LHCN-M2 (cell line): ENCODE measurements around the gene MRE11. TPM values are rescaled to one million over a fixed set of nuclear protein-coding genes. Genes with fewer than 3 reads are reported as not detected.
"Not testable (repeated sequence)": the region's sequence is repeated elsewhere in the genome, so short reads cannot be mapped to it uniquely, and the experiment has no call there.

Experiments used
- DNase-seq: peaks from one replicate; pipeline ENCODE4 v3.0.0-alpha.2; 2012; ENCODE audit warnings: low read depth
- total RNA-seq: library from RNA; depleted of rRNA; stranded (reverse); fragments of >200 nt; gene quantifications from 2 replicates; pipeline ENCODE4 v1.2.3, GENCODE V29; 2014

Gene MRE11
- total RNA-seq, 1 experiment from 2014 or later: 12.9 TPM

DNA sequence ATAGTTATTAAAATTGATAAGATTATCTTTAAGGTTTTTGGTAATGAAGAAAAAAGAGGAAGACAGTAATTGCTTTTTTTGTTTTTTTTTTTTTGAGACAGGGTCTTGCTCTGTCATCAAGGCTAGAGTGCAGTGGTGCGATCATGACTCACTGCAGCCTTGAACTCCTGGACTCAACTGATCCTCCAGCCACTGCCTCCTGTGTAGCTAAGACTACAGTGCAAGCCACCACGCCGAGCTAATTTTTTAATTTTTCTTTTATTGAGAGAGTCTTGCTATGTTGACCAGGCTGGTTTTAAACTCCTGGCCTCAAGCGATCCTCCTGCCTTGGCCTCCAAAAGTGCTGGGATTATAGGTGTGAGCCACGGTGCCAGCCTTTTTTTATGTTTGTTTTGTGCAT, 12.9 kb upstream of the MRE11 start:
- not testable (repeated sequence) for DNase-seq

DNA sequence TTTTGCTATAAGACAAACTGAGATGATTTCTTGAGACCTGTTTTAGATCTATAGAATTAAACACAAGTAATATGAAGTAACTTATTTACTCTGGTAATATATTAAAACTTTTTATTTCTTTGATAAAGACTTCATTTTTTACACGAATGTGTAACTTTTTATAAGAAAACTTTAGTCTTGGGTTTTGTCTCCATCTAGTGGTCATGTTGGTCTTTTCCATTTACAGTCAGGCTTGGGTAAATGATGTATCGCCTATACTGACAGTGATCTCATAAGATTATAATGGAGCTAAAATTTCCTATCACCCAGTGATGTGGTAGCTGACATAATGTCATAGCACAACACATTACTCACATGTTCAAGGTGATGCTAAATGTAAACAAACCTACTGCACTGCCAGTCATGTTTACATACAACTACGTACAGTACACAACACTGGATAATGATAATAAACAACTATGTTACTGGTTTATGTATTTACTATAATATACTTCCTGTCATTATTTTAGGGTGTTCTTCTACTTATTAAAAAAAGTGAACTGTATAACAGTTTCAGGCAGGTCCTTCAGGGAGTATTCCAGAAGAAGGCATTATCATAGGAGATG, 11.1 kb upstream of the MRE11 start:
- peak; percentile 55 for DNase-seq

DNA sequence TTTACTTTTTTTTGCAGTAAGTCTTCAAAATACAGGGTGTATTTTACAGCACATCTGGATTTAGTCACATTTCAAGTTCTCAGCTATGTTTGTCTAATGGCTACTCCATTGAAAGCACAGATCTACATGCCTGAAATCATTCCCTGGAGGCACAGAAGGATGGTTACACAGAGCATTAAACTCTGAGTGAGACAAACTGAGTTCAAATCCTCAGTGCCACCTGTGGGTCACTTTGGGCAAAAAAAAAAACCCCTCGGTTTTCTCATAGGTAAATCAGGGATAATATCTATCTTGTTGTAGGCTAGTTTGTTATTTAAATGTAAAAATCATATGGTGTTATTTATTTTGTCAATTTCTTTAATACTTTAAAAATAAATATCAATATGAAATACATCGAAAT, 7.9 kb upstream of the MRE11 start:
- no peak for DNase-seq

DNA sequence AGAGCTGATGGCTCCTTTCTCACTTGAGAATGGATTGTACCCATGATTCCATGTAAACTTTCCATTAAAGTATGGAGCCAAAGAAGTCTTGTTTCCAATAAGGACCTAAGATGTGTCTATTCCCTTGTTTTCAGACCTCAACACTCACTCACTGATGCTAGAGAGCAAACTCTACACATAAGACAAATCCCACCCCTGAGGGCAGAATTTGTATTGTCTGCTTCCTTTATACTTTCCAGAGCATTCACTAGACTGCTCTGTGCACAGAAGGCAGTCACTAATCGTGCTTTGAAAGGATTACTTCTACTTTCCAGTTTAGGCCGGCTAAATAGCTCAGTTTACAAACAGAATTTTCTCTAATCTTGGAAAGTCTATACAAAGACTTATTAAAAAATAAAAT, 6.5 kb upstream of the MRE11 start:
- DNase-seq: no peak

DNA sequence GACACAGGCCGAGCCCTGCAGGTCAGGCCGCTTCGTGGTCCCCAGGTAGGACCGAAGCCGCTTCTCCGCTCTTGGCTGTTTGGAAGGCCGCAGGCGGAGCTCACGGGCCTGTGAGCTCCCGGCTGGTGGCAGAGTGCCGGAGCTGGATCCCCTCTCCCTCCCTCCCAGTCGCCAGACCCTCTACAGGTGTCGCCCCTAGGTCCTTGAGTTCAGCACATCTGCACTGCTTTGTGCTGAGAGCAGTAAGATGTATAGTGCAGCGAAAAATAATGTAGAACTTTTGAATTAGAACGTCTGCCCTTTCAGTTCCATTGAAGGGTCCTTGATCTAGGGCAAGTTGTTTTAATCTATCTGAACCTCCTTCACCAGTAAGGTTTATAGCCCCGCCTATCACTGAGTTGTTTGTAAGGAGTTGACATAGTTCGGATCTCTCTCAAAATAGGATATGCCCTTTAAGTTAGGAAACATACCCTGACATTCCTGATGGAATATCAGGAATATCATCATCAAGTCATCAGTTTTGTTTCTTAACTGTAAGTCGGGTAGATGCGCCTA, 559 bp upstream of the MRE11 start:
- DNase-seq: no peak

DNA sequence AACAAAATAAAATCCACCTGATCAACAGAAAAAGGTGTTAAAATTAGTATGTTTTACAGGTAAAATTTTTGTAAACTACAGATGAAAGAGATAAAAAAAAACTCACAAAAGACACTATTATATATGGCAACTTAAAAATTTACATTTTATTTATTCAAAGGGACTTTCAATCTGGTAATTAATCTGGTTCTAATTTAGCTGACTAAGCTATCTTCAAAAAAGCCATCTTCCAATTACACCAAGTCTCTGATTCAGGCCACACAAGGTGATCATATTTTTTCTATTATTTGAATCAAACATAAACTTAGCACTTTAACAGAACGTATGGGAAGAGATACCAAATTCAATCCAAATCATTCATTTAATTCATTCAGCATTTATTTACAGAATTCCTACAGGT, 7.6 kb downstream of the MRE11 start:
- no peak for DNase-seq

DNA sequence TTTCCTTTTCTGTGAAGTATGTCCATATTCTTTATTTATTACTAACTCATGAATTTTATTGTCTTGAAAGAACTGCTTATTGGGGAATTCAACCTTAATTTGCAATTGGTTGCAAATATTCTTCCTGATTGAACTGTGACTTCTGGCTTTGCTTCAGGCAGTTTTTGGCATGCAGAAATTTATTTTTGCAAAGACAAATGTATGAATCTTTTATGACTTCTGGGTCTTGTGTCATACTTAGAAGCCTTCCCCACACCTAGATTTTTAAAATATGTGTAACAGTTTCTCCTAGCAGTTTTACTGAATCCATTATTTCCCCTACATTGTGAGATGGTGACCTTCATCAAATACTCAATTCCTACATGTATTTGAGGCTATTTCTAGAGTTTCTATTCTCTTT, 12.3 kb downstream of the MRE11 start:
- no peak for DNase-seq

DNA sequence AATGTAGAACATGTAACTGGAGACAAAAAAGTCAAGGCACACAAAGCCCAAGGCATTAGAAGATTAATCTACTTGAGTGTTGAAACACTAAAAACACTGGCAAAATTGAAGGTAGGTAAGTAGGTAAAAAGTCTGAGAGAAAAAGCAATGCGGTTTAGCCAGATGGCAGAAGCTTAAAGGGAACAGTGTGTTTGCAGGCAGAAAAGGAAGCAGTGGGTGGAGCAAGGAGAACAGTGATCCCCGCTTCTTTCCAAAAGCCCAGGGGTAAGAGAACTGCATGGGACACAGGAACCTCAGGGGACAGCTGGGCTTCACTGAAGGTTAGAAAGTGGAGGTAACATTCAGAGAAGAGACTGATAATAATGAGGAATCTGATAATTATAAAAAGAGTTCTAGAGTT, 16.0 kb downstream of the MRE11 start:
- no peak for DNase-seq

DNA sequence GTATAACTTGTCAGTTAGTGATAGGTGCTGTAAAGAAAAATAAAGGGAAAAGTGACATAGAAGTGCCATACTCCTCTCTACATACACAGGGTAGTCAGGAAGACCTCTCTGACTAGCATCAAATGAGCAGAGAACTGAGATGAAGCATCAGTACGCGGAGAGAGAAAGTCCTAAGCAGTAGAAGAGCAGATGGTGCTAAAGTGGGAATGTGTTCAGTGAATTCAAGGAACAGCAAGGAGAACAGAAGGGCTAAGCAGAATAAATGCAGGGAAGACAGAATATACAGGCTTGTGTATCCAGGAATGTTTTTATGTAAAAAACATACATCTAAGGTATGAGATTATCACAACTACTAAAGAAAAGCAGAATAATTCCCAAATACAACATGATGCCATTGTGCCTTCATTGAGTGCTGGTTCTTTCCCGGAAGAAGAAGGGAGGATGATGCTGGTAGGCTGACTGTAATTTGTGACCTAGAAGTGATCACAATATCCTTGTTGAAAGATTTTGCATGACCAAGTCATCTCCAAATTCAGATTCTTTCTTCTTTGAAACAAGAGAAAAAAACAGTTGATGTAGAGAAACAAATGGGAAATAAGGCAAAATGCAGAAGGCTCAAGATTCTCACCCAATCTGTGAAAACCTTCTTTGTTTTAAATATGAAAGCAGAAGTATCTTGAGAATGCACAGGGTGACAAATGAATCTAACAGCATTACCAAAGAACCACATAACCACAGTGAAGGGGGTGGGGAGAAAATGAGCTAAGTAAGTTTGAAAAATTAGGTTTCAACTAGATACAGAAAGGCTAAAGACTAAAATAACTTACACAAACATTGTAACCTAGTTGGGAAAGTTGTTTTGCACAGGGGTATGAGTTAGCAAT, 20.5 kb downstream of the MRE11 start:
- DNase-seq: peak; percentile 44

DNA sequence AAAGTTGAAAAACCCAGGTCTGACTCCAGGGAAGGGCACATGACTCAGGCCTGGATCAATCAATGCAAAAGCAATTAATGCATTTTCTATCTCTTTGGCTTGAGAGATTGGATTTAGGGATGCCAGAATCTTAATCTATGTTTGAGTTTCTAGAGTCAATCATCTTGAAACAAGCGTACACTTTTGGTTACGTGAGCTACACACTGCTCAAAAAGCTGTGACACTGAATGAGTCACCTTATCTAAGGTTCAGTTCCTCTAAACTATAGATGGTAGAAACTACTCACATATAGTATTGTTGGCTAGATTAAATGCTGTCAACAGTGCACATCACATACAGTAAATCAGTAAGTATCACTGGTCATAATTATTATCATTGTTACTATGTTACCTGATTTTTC, 24.2 kb downstream of the MRE11 start:
- DNase-seq: no peak

DNA sequence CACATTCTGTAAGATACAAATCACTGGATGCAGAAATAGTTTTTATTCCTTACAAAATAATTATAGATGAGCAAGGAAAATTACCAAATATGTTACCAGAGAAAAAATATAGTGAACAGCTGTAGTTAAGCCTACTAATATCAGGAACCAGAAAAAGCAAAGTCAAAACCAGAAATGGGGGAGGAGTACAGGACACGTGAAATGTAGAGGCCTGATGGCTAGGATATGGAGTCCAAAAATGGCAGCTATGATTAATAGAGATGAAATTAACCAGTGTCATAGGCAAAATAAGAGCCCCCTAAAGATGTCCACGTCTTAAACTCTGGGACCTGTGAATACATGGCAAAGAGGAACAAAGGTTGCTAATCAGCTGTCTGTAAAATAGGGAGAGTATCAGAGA, 34.1 kb downstream of the MRE11 start:
- DNase-seq: no peak

DNA sequence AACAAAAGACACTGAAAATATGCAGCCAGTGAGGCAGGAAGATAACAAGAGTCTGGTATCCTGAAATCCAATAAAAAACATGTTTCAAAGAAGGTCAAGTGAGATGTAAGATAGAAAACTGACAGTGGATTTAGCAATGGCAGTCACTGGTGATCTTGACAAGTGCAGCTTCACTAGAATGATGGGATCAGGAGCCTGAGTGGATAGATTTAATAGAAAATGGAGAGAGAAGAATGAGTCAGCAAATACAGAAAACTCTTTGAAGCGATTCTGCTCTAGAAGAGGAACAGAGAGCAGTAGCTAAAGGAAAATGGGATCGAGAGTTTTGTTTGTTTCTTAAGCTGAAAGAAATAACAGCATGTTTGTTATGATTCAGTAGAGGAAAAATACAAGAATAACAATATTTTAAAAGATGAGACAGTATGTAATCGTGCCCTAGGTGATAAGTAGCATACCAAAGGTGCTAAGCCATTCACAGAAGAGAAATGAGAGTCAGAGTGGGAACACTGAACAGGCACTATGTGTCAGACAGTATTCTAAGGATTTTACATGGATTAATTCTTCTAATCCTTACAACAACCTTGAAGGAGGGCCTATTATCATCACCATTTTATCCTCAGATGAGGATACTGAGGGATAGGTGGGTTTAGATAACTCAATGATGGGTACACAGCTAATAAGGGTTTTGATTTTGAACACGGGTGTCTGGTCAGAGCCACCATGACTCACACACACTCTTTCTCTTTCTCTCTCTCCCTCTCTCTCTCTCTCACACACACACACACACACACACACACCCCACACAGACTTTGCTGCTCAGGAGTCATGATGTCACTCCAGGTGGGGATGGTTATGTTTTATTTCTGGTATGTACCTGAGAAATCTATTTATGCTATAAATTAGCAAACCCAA, 36.3 kb downstream of the MRE11 start:
- no peak for DNase-seq

DNA sequence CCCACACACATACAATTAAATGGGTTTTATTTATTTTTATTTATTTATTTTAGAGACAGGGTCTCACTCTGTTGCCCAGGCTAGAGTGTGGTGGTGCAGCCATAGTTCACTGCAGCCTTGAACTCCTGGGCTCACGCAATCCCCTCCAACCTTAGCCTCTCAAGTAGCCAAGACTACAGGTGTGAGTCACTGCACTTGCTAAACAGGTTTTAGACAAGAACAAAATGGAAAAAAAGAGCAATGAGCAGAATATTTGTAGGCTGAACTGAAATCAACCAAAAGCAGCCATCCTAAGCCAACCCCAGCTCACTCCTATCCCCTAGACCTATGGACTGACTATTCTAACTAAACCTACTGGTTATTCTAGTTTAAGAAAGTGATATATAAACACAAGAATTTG, 37.8 kb downstream of the MRE11 start:
- DNase-seq: no peak

DNA sequence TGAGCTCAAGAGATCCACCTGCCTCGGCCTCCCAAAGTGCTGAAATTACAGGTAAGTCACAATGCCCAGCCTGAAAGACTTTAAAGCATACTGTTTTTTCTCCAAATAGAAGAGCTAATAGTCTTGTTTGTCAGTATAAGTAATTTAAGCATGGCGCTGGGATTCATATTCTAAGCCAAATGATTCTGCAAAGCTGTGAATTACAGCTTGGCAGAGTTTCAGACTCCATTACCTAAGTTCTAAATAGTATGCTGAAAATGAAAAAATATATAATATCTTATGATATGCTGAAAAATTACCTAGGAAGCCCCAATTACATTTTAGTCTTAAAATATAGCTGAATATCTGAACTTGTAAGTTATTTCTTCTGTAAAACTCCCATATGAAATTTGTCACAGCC, 39.3 kb downstream of the MRE11 start:
- DNase-seq: no peak

DNA sequence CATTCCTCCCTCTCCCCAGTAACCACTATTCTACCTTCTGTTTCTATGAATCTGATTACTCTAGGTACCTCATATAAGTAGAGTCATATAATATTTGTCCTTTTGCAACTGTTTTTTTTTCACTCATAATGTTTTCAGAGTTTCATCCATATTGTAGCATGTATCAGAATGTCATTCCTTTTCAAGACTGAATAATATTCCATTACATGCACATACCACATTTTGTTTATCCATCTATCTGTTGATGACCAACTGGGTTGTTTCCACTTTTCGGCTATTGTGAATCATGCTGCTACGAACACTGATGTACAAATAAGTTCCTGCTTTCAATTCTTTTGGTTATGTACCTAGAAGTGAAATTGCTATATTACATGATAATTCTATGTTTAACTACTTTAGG, 40.7 kb downstream of the MRE11 start:
- DNase-seq: no peak

DNA sequence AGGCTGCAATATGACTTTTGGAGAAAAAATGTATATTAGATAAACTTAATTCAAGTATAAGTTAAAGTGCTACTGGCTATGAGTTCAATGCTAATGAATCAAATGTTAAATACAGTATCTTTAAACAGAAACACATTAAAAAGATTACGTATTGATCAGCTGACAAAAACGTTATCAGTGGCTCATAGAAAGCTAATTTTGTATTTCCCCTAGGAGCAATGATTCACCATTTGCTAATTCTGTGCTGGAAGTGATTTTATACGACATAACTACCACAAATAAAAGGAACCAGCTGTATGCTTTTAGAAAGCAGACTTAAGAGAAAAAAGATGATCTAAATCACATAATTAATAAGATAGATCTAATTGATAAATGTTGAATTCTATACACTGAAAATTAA, 43.6 kb downstream of the MRE11 start:
- peak; percentile 19 for DNase-seq

DNA sequence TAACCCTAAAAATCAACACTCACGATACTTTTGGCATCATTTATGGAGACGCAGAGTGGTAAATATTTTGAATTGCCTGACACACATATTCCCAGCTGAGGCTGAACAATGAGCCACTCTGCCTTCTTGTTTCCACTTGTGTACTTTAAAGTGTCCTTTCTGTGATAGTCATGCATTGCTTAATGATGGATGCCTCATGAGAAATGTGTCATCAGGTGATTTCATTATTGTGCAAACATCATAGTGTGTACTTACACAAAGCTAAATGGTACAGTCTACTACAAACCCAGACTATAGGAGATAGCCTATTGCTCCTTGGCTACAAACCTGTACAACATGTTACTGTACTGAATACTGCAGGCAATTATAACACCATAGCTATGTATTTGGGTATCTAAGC, 44.2 kb downstream of the MRE11 start:
- DNase-seq: peak; percentile 82

DNA sequence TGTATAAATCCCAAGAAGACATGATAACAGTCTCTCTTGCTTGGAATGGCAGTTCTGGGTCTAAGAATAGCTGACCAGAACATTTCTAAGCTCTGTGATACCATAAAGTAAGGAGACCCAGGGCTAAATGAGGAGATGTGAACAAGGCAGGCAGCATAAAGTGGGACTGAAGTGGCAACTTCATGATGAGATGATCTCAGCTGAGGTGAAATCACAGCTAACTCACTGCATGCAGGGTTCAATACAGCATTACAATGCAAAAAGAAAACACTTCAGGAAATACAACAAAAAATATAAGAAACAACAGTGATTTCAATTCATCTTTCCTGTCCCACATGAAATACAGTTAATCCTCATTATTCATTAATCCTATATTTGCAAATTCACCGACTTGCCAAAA, 44.6 kb downstream of the MRE11 start:
- DNase-seq: no peak

DNA sequence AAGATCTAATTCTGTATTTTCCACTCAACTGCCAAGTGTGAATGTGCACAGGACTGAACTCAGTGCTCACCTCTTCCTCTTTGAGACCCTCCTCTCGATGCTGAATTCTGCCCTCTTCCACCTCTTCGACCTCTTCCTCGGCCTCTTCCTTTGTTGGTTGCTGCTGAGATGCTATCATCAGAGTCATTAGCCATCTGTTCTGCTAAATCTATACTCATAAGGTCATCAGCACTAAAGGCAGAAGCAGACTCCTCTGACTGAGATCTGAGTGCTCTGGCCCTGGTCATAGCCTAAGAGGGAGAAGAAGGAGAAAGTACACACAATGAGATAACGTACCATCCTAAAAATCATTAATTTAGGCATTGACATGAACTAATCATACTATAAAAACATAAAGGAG, 46.5 kb downstream of the MRE11 start:
- DNase-seq: no peak

DNA sequence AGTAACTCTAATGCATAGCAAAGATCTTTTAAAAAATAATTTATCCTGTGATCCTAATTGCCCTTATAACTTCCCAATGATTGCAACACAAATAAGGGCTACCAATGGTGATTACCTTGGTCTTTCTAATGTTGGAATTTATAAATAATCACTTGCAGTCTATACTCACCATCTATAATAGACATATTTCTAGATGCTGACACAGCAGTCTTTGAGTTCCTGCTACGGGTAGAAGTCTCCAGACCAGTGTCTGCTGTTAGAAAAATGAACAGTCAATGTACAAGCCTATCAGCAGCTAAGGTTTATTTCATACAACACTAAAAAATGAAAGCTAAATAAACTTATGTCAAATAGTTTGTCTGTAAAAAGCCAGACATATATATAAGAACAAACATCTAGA, 48.0 kb downstream of the MRE11 start:
- DNase-seq: no peak

DNA sequence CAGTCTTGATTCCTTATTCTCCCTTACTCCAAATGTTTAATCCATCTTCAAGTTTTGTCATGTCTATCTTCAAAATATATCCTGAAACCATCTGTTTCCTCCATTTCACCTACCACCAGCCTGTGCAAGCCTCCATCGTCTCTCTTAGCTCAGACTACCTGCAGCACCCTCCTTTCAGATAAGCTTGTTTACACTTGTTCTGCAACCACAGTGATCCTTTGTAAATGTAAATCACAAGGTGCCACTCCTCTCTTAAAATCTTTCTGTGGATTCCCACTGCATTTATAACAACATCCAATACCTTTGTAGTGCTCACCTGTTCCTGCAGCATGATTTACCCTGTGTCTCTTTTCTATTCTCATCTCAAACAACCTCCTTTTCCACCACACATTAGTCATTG, 60.6 kb downstream of the MRE11 start:
- DNase-seq: no peak

DNA sequence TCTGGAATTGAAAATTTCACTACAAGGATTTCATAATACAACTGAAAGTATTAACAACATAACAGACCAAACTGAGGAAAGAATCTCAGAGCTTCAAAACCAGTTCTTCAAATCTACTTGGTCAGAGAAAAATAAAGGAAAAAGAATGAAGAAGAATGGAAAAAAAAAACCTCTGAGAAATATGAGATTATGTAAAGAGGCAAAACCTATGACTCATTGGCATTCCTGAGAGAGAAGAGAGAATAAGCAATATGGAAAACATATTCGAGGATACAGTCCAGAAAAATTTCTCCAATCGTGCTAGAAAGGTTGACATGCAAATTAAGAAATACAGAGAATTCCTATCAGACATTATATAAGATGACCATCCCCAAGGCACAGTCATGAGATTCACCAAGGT, 69.0 kb downstream of the MRE11 start:
- DNase-seq: peak; percentile 20
